Thymus (tissue), 11 donors: Measurements from ENCODE around the gene TPCN1. TPM values are rescaled to one million over a fixed set of nuclear protein-coding genes. Genes with fewer than 3 reads are reported as not detected.
A peak's percentile ranks its signal among the peaks of the same experiment; 100 is the strongest.

Experiments
- DNase-seq, 9 donors: peaks; one replicate each; pipeline ENCODE4 v3.0.0-alpha.2; 2013; ENCODE audit warnings: low spot score in 9 of 9, low read depth in 6 of 9, missing footprints in 1 of 9
- H3K27ac ChIP-seq, 2 donors: one replicate each; pipeline ENCODE4 v1.5.1; 2013; ENCODE audit warnings: control low read depth in 1 of 2, low read depth in 1 of 2, low read length in 1 of 2, mild to moderate bottlenecking in 1 of 2, moderate library complexity in 1 of 2
- H3K27me3 ChIP-seq, 2 donors: one replicate each; pipeline ENCODE4 v1.5.1; 2013; ENCODE audit warnings: low read length in 1 of 2; ENCODE audit not compliant: control insufficient read depth in 2 of 2, insufficient read depth in 1 of 2
- H3K36me3 ChIP-seq, 2 donors: one replicate each; pipeline ENCODE4 v1.5.1; 2013; ENCODE audit warnings: low read length in 1 of 2, mild to moderate bottlenecking in 1 of 2, moderate library complexity in 1 of 2; ENCODE audit not compliant: control insufficient read depth in 2 of 2, insufficient read depth in 2 of 2
- H3K4me1 ChIP-seq, 2 donors: one replicate each; pipeline ENCODE4 v1.5.1; 2013; ENCODE audit warnings: low read length in 2 of 2; ENCODE audit not compliant: control insufficient read depth in 2 of 2, insufficient read depth in 2 of 2
- H3K4me3 ChIP-seq, 2 donors: one replicate each; pipeline ENCODE4 v1.5.1; 2013; ENCODE audit warnings: low read length in 2 of 2, control low read depth in 1 of 2, mild to moderate bottlenecking in 1 of 2
- H3K9me3 ChIP-seq, 2 donors: one replicate each; pipeline ENCODE4 v1.5.1; 2013; ENCODE audit warnings: low read length in 1 of 2, mild to moderate bottlenecking in 1 of 2; ENCODE audit not compliant: control insufficient read depth in 2 of 2, insufficient read depth in 1 of 2
- WGBS: extraction: QIAGEN DNeasy Blood & Tissue Kit; methylation state at CpG from one replicate; pipeline ENCODE4 v1.1.7; 2013; 5-methylcytosine and 5-hydroxymethylcytosine counted together
- polyA plus RNA-seq: library from polyadenylated mRNA; stranded (reverse); fragments of 200-250 nt; gene quantifications from one replicate; pipeline ENCODE4 v1.2.3, GENCODE V29; 2013
- total RNA-seq: library from RNA; stranded (reverse); fragments of 120-200 nt; gene quantifications from one replicate; pipeline ENCODE4 v1.2.4, GENCODE V29; 2013
- donor health status: healthy.

The TPCN1 gene
- total and polyA plus RNA-seq, 2 donors: 4.2 to 16.7 TPM

- no peak for DNase-seq
- Histone ChIP-seq H3K9me3 (peaks cover 0 to 3% of the 10 kb centered on the region in 2 donors), H3K27me3 (no peaks in the 10 kb centered on the region), H3K27ac (no peak overlapping the region), H3K4me3 (no peak overlapping the region), H3K36me3 (peaks cover 7 to 12% of the 10 kb centered on the region in 2 donors), H3K4me1 (peaks cover 27 to 60% of the 10 kb centered on the region in 2 donors)
- 97% methylated on average over 6 of the region's 6 CpGs for WGBS
These were observed 14.7 kb downstream of the TPCN1 start for GRCh38 chr12:113235976-113236375.

DNA sequence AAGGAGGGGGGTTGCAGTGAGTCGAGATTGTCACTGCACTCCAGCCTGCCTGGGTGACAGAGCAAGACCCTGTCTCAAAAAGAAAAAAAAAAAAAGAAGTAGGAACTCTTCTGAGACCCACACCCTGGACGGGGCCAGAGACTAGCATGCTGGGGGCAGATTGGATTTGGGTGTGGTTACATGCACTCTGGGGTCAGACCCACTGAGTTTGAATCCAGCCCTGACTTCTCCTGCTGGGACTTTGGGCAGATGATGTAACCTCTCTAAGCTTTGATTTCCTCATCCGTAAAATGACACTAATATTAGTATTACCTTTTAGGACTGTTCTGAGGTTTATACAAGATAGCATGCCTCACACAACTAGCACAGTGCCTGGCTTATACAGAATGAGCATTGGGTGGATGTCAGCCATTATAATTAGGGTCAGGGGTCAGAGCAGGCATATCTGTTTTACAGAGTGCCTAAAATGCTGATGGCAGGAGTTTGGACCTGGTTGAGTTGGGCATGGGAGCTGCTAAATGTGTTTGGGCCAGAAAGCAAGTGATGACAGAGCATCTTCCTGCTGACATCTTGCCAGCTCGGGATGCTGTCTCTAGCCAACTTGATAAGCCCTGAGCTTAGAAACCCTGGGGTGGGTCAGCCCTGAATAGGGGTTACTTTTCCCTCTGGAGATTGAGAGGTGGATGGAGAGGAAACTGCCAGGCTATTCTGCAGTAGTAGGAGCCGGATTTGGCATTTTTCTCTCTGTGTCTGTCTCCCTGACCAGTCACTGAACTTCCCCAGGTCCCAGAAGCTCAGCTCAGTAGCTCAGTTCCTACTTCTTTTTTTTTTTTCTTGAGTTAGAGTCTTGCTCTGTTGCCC, 15.5 kb downstream of the TPCN1 start:
- Histone ChIP-seq H3K27me3 (no peaks in the 10 kb centered on the region), H3K4me1 (peaks cover 35 to 65% of the 10 kb centered on the region in 2 donors), H3K27ac (peak overlapping the region in 1 of 2 donors; percentile 8), H3K36me3 (peaks cover 6% of the 10 kb centered on the region in 2 donors), H3K9me3 (no peaks in the 10 kb centered on the region), H3K4me3 (no peak overlapping the region)
- WGBS: 86% methylated on average over 5 of the region's 5 CpGs
- DNase-seq: no peak

DNA sequence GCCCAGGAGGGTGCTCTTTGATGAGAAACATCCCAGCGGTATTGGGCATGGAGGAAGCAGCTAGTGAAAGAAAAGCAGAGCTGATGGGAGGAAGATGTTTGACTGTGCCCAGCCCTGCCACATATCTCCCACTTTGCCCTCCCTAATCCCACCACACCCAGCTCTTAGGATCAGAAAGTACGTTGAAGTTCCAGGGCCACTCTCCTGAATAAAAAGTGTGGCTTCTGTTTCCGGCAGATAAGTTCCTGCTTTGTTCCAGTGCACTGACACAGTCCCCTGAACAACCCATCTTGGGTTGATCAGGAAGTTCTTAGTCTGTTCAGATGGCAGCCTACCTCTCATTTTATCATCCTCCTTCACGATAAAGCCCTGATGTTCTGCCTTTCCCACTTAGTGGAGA, 16.5 kb downstream of the TPCN1 start:
- WGBS: 31% methylated on average over 4 of the region's 4 CpGs
- no peak overlapping the region for H3K4me3 ChIP-seq

DNA sequence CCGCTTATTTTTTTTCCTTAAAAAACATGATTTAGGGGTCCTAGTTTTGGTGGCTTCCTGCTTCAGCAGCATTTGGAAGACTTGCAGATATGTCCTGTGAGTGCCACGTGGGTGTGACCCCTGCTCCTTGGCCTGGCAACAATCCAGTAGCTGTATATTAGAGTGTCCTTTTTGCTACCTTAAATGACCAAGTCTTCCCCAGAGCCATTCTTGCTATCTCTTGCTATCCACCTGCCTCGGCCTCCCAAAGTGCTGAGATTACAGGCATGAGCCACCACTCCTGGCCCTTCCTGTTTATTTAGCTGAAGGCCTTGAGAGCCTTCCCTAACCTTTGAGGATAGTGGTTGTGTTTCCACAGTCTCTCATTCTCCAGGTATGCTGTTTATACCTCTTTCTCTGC, 17.0 kb downstream of the TPCN1 start:
- WGBS: 65% methylated on average over 3 of the region's 3 CpGs
- Histone ChIP-seq H3K4me1 (peaks cover 23 to 56% of the 10 kb centered on the region in 2 donors), H3K4me3 (no peak overlapping the region), H3K27me3 (no peaks in the 10 kb centered on the region), H3K27ac (no peak overlapping the region), H3K9me3 (no peaks in the 10 kb centered on the region), H3K36me3 (peaks cover 2 to 6% of the 10 kb centered on the region in 2 donors)
- DNase-seq: no peak

More for the DNA sequence above, 16.5 kb downstream of the TPCN1 start:
- Histone ChIP-seq H3K4me1 (peaks cover 28 to 62% of the 10 kb centered on the region in 2 donors), H3K27ac (no peak overlapping the region), H3K27me3 (no peaks in the 10 kb centered on the region), H3K9me3 (no peaks in the 10 kb centered on the region), H3K36me3 (peaks cover 2 to 6% of the 10 kb centered on the region in 2 donors)
- no peak for DNase-seq

DNA sequence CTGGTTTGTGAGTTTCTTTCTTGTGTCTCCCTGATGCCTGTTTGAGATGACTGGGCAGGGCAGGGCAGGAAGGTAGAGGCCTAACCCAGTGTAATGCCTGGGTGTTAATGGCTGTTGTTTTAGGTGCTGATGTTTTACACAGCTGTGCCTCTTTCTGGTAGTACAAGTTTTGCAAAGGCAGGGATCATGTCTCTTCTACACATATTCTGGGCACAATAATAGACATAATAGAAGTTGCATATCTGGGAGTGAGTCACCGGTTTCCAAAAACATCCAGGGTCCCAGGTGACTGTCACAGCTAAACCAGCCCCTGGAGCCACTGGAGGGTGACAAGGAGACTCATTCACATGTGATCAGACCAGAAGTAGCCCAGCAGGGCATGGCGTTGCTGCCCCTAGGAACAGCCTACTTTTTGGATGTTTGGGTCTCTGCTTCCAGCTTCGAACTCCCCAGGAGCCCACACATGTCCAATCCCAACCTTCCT, 18.1 kb downstream of the TPCN1 start:
- H3K27ac ChIP-seq: no peak overlapping the region
- H3K4me3 ChIP-seq: no peak overlapping the region
- no peaks in the 10 kb centered on the region for H3K9me3 ChIP-seq
- H3K4me1 ChIP-seq: peaks cover 16 to 52% of the 10 kb centered on the region in 2 donors
- no peaks in the 10 kb centered on the region for H3K27me3 ChIP-seq
- DNase-seq: no peak
- peaks cover 2 to 6% of the 10 kb centered on the region in 2 donors for H3K36me3 ChIP-seq
- WGBS: 95% methylated on average over 3 of the region's 3 CpGs

DNA sequence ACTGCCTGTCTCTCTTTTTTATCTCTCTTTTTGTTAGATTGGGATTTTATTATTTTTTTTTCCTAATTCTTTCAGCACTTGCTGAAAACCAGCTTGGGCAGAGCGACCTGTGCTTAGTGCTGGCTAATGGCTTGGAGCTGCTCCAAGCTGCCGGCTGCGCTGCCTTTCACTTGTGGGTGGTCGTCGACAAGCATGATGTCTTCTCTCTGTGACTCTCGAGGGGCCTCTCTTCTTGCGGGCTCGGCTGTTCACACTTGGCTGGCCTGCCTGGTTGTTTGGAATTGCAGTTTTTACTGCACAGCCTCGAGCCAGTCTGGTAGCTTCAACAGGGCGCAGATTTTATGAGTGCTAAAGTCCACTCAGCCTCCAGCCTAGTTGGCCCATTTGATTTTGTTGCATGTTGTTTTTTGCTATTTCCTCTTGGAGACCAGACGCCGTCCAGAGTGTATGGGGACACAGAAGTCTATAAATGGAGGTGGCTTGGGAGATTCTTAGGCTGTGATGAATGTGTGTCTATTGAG, 18.6 kb downstream of the TPCN1 start:
- Histone ChIP-seq H3K4me1 (peaks cover 16 to 56% of the 10 kb centered on the region in 2 donors), H3K4me3 (no peak overlapping the region), H3K27me3 (no peaks in the 10 kb centered on the region), H3K9me3 (no peaks in the 10 kb centered on the region), H3K36me3 (peaks cover 2 to 6% of the 10 kb centered on the region in 2 donors), H3K27ac (no peak overlapping the region)
- WGBS: 91% methylated on average over 12 of the region's 12 CpGs
- no peak for DNase-seq

GRCh38 chr12:113240395-113240794, 19.1 kb downstream of the TPCN1 start:
- no peak for DNase-seq
- WGBS: 97% methylated on average over 3 of the region's 3 CpGs
- H3K9me3 ChIP-seq: no peaks in the 10 kb centered on the region
- H3K27ac ChIP-seq: no peak overlapping the region
- H3K4me1 ChIP-seq: peaks cover 16 to 56% of the 10 kb centered on the region in 2 donors
- H3K27me3 ChIP-seq: no peaks in the 10 kb centered on the region
- peaks cover 2 to 6% of the 10 kb centered on the region in 2 donors for H3K36me3 ChIP-seq
- no peak overlapping the region for H3K4me3 ChIP-seq

GRCh38 chr12:113241191-113242025, 20.1 kb downstream of the TPCN1 start:
- WGBS: 45% methylated on average over 14 of the region's 14 CpGs
- Histone ChIP-seq H3K4me3 (no peak overlapping the region), H3K27me3 (no peaks in the 10 kb centered on the region), H3K27ac (peak overlapping the region; percentile 72 to 77), H3K36me3 (peaks cover 0 to 9% of the 10 kb centered on the region in 2 donors), H3K4me1 (peaks cover 16 to 64% of the 10 kb centered on the region in 2 donors), H3K9me3 (no peaks in the 10 kb centered on the region)
- DNase-seq: peak in 5 of 9 donors; percentile 49 to 82 (median 58)
